ENCODE results near the gene TGFBR3. TPM values are rescaled to one million over a fixed set of nuclear protein-coding genes. Genes with fewer than 3 reads are reported as not detected.
A peak's percentile ranks its signal among the peaks of the same experiment; 100 is the strongest.

The TGFBR3 gene
- total and polyA plus RNA-seq, 12 donors, result 6.6 to 36.7 (median 24.3) TPM

- intact Hi-C loops (cut with DNase I), result loop anchor here in 1 of 10 donors (10.0 kb wide), 1 partner anchor 93 kb away; no protein-coding TSS in a partner anchor
Measured at GRCh38 chr1:91731815-91732214, 154.1 kb downstream of the TGFBR3 start.

GRCh38 chr1:91730801-91731732, 154.9 kb downstream of the TGFBR3 start:
- H3K9me3 ChIP-seq, result no peaks in the 10 kb centered on the region
- 50 to 59% methylated on average over 15 of the region's 15 CpGs for whole genome bisulfite sequencing, 2 donors
- intact Hi-C loops (cut with DNase I), result loop anchor here in 1 of 10 donors (10.0 kb wide), 1 partner anchor 94 kb away; no protein-coding TSS in a partner anchor
- DNase-seq (peak; percentile 33 to 70), ATAC-seq (peak; percentile 42 to 91 (median 61))
- TF ChIP-seq CTCF (IDR thresholded peaks at IDR 0.05), result no peak
- H3K36me3 ChIP-seq, result peaks cover 0 to 31% (median 4%) of the 10 kb centered on the region in 9 donors
- no peaks in the 10 kb centered on the region for H3K27me3 ChIP-seq
- H3K4me1 ChIP-seq, result peaks cover 17 to 77% (median 63%) of the 10 kb centered on the region in 9 donors
- H3K27ac ChIP-seq, result peak overlapping the region in 4 of 10 donors; percentile 12 to 58 (median 40)
- no peak overlapping the region for H3K4me3 ChIP-seq

More at GRCh38 chr1:91731815-91732214, 154.1 kb downstream of the TGFBR3 start:
- peaks cover 0 to 28% (median 4%) of the 10 kb centered on the region in 9 donors for H3K36me3 ChIP-seq
- no peak overlapping the region for H3K4me3 ChIP-seq
- peak overlapping the region in 4 of 10 donors; percentile 12 to 58 (median 40) for H3K27ac ChIP-seq
- ATAC-seq, result peak in 3 of 8 donors; percentile 26 to 40 (median 30)
- H3K4me1 ChIP-seq, result peaks cover 12 to 76% (median 62%) of the 10 kb centered on the region in 9 donors
- no peaks in the 10 kb centered on the region for H3K27me3 ChIP-seq
- no peaks in the 10 kb centered on the region for H3K9me3 ChIP-seq
- 14 to 18% methylated on average over 4 of the region's 4 CpGs for WGBS, 2 donors
- DNase-seq, result no peak
- no peak for TF ChIP-seq CTCF (IDR thresholded peaks at IDR 0.05)

- Histone ChIP-seq H3K27ac (peak overlapping the region in 1 of 10 donors; percentile 6), H3K27me3 (no peaks in the 10 kb centered on the region), H3K9me3 (no peaks in the 10 kb centered on the region), H3K4me3 (no peak overlapping the region), H3K4me1 (peaks cover 21 to 77% (median 65%) of the 10 kb centered on the region in 9 donors), H3K36me3 (peaks cover 0 to 31% (median 4%) of the 10 kb centered on the region in 9 donors)
- ATAC-seq (no peak), DNase-seq (no peak)
- TF ChIP-seq CTCF (IDR thresholded peaks at IDR 0.05), result no peak
- WGBS, 2 donors, result 88 to 93% methylated on average over 11 of the region's 11 CpGs
- intact Hi-C loops (cut with DNase I), result loop anchor here in 2 of 10 donors (10.0 kb wide), 2 partner anchors 95 to 155 kb away; partner anchors contain the start of gene TGFBR3 (in 1 of the 2)
Measured at GRCh38 chr1:91729621-91730358, 156.2 kb downstream of the TGFBR3 start.

DNA sequence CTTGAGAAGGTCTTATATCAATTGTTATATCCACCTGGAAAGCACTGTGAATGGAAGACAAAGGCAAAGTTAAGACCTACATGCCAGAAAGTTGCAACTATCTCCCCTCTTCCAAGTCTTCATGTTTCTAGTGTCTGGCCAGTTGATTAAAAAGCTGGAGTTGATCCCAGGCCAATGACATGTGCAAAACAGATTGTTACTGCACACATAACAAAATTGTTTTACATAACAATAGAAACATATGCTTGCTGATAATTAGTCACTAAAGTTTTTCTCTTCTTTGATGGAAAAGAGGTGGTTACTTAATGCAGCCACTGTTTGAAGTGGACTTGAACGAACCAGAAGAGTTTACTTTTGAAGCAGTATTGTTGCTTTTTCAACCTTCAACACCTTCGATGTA, 158.2 kb downstream of the TGFBR3 start:
- H3K4me3 ChIP-seq, result no peak overlapping the region
- H3K36me3 ChIP-seq, result peaks cover 0 to 25% (median 0%) of the 10 kb centered on the region in 9 donors
- peak overlapping the region in 4 of 10 donors; percentile 2 to 78 (median 4) for H3K27ac ChIP-seq
- no peaks in the 10 kb centered on the region for H3K27me3 ChIP-seq
- intact Hi-C loops (cut with DNase I), result loop anchor here in 1 of 10 donors (10.0 kb wide), 1 partner anchor 157 kb away; the partner anchor contains the start of gene TGFBR3
- H3K4me1 ChIP-seq, result peaks cover 21 to 76% (median 62%) of the 10 kb centered on the region in 9 donors
- WGBS, 2 donors, result 46 to 54% methylated on average over 2 of the region's 2 CpGs
- no peak for TF ChIP-seq CTCF (IDR thresholded peaks at IDR 0.05)
- ATAC-seq, result no peak
- no peak for DNase-seq
- no peaks in the 10 kb centered on the region for H3K9me3 ChIP-seq
